22Rv1 (cell line): ENCODE data around the gene CERK.

ENCODE experiments used
- ZFX ChIP-seq: fragments of 450-650 bp; IDR thresholded peaks from 2 replicates; pipeline ENCODE4 v1.6.1; 2017; ENCODE audit warnings: antibody characterized with exemption, borderline replicate concordance
- TF ChIP-seq, protein P1 (sequence below): fragments of 450-650 bp; IDR thresholded peaks from 2 replicates; pipeline ENCODE4 v1.5.1; 2017; ENCODE audit warnings: mild to moderate bottlenecking

DNA sequence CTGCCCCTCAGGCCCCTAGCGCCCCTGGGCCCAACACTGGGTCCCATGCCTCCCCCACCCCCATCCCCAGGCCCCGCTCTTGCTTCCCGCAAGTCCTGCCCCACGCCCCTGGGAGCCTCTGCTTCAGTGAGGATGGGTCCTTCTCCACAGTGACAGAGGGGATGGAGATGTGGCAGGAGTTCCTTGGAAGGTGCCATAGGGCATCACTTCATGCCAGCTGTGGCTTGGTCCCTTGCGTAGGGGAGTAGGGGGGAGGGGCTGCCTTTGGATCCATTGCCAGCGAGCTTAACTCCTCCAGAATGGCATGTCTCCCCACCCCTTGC, 14.9 kb upstream of the CERK start:
- TF ChIP-seq, protein P1, sequence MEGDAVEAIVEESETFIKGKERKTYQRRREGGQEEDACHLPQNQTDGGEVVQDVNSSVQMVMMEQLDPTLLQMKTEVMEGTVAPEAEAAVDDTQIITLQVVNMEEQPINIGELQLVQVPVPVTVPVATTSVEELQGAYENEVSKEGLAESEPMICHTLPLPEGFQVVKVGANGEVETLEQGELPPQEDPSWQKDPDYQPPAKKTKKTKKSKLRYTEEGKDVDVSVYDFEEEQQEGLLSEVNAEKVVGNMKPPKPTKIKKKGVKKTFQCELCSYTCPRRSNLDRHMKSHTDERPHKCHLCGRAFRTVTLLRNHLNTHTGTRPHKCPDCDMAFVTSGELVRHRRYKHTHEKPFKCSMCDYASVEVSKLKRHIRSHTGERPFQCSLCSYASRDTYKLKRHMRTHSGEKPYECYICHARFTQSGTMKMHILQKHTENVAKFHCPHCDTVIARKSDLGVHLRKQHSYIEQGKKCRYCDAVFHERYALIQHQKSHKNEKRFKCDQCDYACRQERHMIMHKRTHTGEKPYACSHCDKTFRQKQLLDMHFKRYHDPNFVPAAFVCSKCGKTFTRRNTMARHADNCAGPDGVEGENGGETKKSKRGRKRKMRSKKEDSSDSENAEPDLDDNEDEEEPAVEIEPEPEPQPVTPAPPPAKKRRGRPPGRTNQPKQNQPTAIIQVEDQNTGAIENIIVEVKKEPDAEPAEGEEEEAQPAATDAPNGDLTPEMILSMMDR = no peak
- TF ChIP-seq ZFX = no peak
